OCI-LY7 (cell line): ENCODE data around the gene STEAP4. TPM values are rescaled to one million over a fixed set of nuclear protein-coding genes. Genes with fewer than 3 reads are reported as not detected.

Source experiments
- BruUV-seq: library from RNA; stranded (reverse); fragments of 400-500 nt; replicated peaks from 2 replicates; lab custom pipeline; 2021; lab: Mats Ljungman, UMichigan
- CTCF ChIA-PET: fragments of 300-600 bp; sonication (Branson Sonifier 250); formaldehyde crosslinking; loops from one replicate; lab custom pipeline; 2022; ENCODE audit warnings: antibody characterized with exemption; ENCODE audit not compliant: unreplicated experiment; lab: Charles Lee
- POLR2A ChIA-PET: fragments of 300-600 bp; sonication (Branson Sonifier 250); formaldehyde crosslinking; loops from one replicate; lab custom pipeline; 2022; ENCODE audit warnings: antibody characterized with exemption; lab: Charles Lee
- DNase-seq: peaks from one replicate; pipeline ENCODE4 v3.0.0-alpha.2; 2015; ENCODE audit warnings: low spot score
- H2AFZ ChIP-seq: fragments of 200-600 bp; sonication (generic), shearing (Covaris generic); 2 replicates; pipeline ENCODE4 v1.6.1; 2014; ENCODE audit warnings: mild to moderate bottlenecking, antibody characterized with exemption, low read length, moderate library complexity
- H3K27ac ChIP-seq: fragments of 200-600 bp; sonication (generic); 2 replicates; pipeline ENCODE4 v1.5.1; 2014; ENCODE audit warnings: mixed run types, low read depth, mild to moderate bottlenecking, moderate library complexity, low read length, inconsistent platforms; ENCODE audit not compliant: poor library complexity, severe bottlenecking
- H3K36me3 ChIP-seq: fragments of 200-600 bp; sonication (generic); 2 replicates; pipeline ENCODE4 v1.6.1; 2014; ENCODE audit warnings: mild to moderate bottlenecking, antibody characterized with exemption, low read length, moderate library complexity, mixed read lengths; ENCODE audit not compliant: insufficient read depth
- H3K4me1 ChIP-seq: fragments of 200-600 bp; sonication (generic); 2 replicates; pipeline ENCODE4 v1.5.1; 2014; ENCODE audit warnings: mild to moderate bottlenecking, low read length; ENCODE audit not compliant: insufficient read depth, poor library complexity, severe bottlenecking
- H3K4me2 ChIP-seq: fragments of 200-600 bp; sonication (generic); 2 replicates; pipeline ENCODE4 v1.6.1; 2014; ENCODE audit warnings: mild to moderate bottlenecking, low read length
- H3K4me3 ChIP-seq: fragments of 200-600 bp; sonication (generic); 2 replicates; pipeline ENCODE4 v1.5.1; 2014; ENCODE audit warnings: mild to moderate bottlenecking, low read depth, low read length; ENCODE audit not compliant: poor library complexity, severe bottlenecking
- H3K79me2 ChIP-seq: fragments of 200-600 bp; sonication (generic); 2 replicates; pipeline ENCODE4 v1.6.1; 2016; ENCODE audit warnings: low read depth, mild to moderate bottlenecking, low read length, moderate library complexity, mixed read lengths; ENCODE audit not compliant: insufficient read depth
- H3K9me2 ChIP-seq: fragments of 200-600 bp; sonication (generic); 2 replicates; pipeline ENCODE4 v1.6.1; 2016; ENCODE audit warnings: mild to moderate bottlenecking, low read length, mixed read lengths; ENCODE audit not compliant: insufficient read depth
- H3K9me3 ChIP-seq: fragments of 200-600 bp; sonication (generic); 2 replicates; pipeline ENCODE4 v1.6.1; 2014; ENCODE audit warnings: mild to moderate bottlenecking, mixed run types, low read length, mixed read lengths
- H4K20me1 ChIP-seq: fragments of 200-600 bp; sonication (generic); 2 replicates; pipeline ENCODE4 v1.6.1; 2014; ENCODE audit warnings: mild to moderate bottlenecking, antibody characterized with exemption, low read length, moderate library complexity, mixed read lengths; ENCODE audit not compliant: insufficient read depth
- CTCF ChIP-seq: fragments of 200-600 bp; sonication (generic); conservative IDR thresholded peaks from 2 replicates; pipeline ENCODE4 v1.5.1; 2014; ENCODE audit warnings: mild to moderate bottlenecking, antibody characterized with exemption, low read length, moderate library complexity, mixed read lengths
- EZH2phosphoT487 ChIP-seq: fragments of 200-600 bp; sonication (generic); IDR thresholded peaks from 2 replicates; pipeline ENCODE4 v1.6.1; 2018; ENCODE audit warnings: low read depth, borderline replicate concordance, mild to moderate bottlenecking, mixed run types, antibody characterized with exemption, low read length, moderate library complexity, mixed read lengths
- intact Hi-C: fragments of 100-400 bp; cut with micrococcal nuclease; formaldehyde crosslinking; loops from one replicate; pipeline ENCODE4 v1.10.0; 2022; ENCODE audit not compliant: unreplicated experiment
- total RNA-seq, 2 experiments: library from RNA; depleted of rRNA in 1 of 2; stranded (reverse); fragments of >200 nt in 1 of 2; shearing (Covaris generic) in 1 of 2; gene quantifications; 2 replicates each; pipeline ENCODE4 v1.2.3, GENCODE V29; 2014 to 2022

Gene STEAP4
- total RNA-seq, 2 experiments from 2014 or later, result not detected

DNA sequence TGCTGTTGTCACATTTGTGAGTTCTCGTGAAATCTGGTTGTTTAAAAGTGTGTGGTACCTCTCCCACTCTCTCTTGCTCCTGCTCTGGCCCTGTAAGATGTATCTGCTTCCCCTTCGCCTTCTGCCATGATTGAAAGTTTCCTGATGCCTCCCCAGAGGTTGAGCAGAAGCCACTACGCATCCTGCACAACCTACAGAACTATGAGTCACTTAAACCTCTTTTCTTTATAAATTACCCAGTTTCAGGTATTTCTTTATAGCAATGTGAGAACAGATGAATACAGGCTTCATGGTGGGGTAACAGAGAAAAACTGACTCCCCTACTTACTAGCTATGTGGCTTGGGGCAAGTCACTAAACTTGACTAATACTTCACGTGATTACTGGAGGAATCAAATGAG, 18.0 kb upstream of the STEAP4 start:
- H2AFZ ChIP-seq, result no peak overlapping the region
- no peak overlapping the region for H3K4me3 ChIP-seq
- no peaks in the 10 kb centered on the region for H3K9me3 ChIP-seq
- no peaks in the 10 kb centered on the region for H3K79me2 ChIP-seq
- BruUV-seq, result no TSS peak
- no peaks in the 10 kb centered on the region for H4K20me1 ChIP-seq
- CTCF ChIA-PET, result no interaction called here
- TF ChIP-seq CTCF, result no peak
- no peak for TF ChIP-seq EZH2phosphoT487
- POLR2A ChIA-PET, result no interaction called here
- no peaks in the 10 kb centered on the region for H3K9me2 ChIP-seq
- H3K36me3 ChIP-seq, result no peaks in the 10 kb centered on the region
- H3K4me2 ChIP-seq, result no peak overlapping the region
- H3K4me1 ChIP-seq, result no peaks in the 10 kb centered on the region
- H3K27ac ChIP-seq, result no peak overlapping the region
- no peak for DNase-seq
- intact Hi-C loops, result no loop called here

DNA sequence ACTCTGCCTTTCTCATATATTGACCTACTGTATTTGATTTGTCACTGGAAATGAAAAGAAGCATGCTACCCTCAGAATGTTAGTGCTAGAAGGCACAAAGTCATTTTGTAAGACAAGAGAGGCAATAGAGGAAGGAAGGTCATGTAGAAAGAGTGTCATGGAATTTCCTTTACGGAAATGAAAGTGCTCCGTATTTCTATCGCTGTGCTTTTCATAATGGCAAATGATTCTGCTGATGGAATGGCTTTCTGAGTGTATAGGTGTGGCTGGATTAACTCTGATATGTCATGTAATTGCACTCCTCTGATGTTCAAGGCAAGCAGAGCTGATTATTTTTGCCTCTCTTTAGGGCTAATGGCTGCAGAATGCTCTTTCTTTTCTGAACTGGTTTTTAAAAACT, 15.5 kb upstream of the STEAP4 start:
- no peaks in the 10 kb centered on the region for H3K9me2 ChIP-seq
- ChIA-PET CTCF (no interaction called here), POLR2A (interaction anchor here (0.7 to 1.4 kb wide), 2 partner anchors 11 to 37 kb away, joined by 3 read pairs; no protein-coding TSS in a partner anchor)
- H3K4me1 ChIP-seq, result no peaks in the 10 kb centered on the region
- H3K36me3 ChIP-seq, result no peaks in the 10 kb centered on the region
- H3K9me3 ChIP-seq, result no peaks in the 10 kb centered on the region
- TF ChIP-seq CTCF, result no peak
- TF ChIP-seq EZH2phosphoT487, result no peak
- no TSS peak for BruUV-seq
- no peaks in the 10 kb centered on the region for H4K20me1 ChIP-seq
- no peak for DNase-seq
- H3K4me3 ChIP-seq, result no peak overlapping the region
- intact Hi-C loops, result no loop called here
- H3K27ac ChIP-seq, result no peak overlapping the region
- H2AFZ ChIP-seq, result no peak overlapping the region
- H3K79me2 ChIP-seq, result no peaks in the 10 kb centered on the region
- no peak overlapping the region for H3K4me2 ChIP-seq

DNA sequence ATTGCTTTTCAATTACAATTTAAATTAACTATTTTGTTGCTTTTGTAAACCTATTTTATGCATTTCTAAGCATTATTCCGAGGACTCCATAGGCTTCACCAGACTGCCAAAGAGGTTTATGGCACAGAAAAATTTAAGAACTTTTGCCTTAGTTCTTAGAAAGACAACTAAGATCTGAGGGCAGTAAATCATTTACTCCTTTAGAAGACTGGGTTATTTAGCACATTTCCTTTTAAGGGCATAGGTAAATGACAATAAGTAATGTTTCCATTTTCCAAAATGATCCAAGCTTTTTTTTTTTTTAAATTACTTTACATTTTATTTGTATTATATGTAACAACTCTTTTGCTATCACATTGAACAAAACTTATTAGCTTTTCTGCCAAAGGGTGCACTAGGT, 15.0 kb upstream of the STEAP4 start:
- Histone ChIP-seq H3K36me3 (no peaks in the 10 kb centered on the region), H3K79me2 (no peaks in the 10 kb centered on the region), H3K9me3 (no peaks in the 10 kb centered on the region), H3K27ac (no peak overlapping the region), H3K4me2 (no peak overlapping the region), H4K20me1 (no peaks in the 10 kb centered on the region), H3K4me3 (no peak overlapping the region), H3K9me2 (no peaks in the 10 kb centered on the region), H2AFZ (no peak overlapping the region), H3K4me1 (no peaks in the 10 kb centered on the region)
- DNase-seq, result no peak
- intact Hi-C loops, result no loop called here
- BruUV-seq, result no TSS peak
- ChIA-PET POLR2A (interaction anchor here (1.4 kb wide), 1 partner anchor 12 kb away, joined by 3 read pairs; no protein-coding TSS in a partner anchor), CTCF (no interaction called here)
- TF ChIP-seq CTCF (no peak), EZH2phosphoT487 (no peak)
